ACC112 (cell line): Measurements from ENCODE around the gene GFRA1.

Experiments
- H2AFZ ChIP-seq: fragments of 200-600 bp; sonication (generic); one replicate; pipeline ENCODE4 v1.6.0; 2017; ENCODE audit warnings: antibody characterized with exemption, low read length; ENCODE audit not compliant: unreplicated experiment
- H3K27ac ChIP-seq: fragments of 200-600 bp; sonication (generic); 2 replicates; pipeline ENCODE4 v1.5.1; 2014; ENCODE audit warnings: low read depth, mild to moderate bottlenecking, antibody characterized with exemption, low read length, moderate library complexity
- H3K27me3 ChIP-seq: fragments of 200-600 bp; sonication (generic); 2 replicates; pipeline ENCODE4 v1.6.1; 2014; ENCODE audit warnings: mild to moderate bottlenecking, antibody characterized with exemption, low read length, moderate library complexity, mixed read lengths; ENCODE audit not compliant: insufficient read depth
- H3K36me3 ChIP-seq: fragments of 200-600 bp; sonication (generic); 2 replicates; pipeline ENCODE4 v1.6.1; 2016; ENCODE audit warnings: mild to moderate bottlenecking, antibody characterized with exemption, low read length, moderate library complexity, mixed read lengths; ENCODE audit not compliant: insufficient read depth
- H3K4me1 ChIP-seq: fragments of 200-600 bp; sonication (generic); one replicate; pipeline ENCODE4 v1.6.1; 2016; ENCODE audit warnings: low read length, mixed read lengths; ENCODE audit not compliant: insufficient read depth, unreplicated experiment, control insufficient read depth
- H3K4me3 ChIP-seq: fragments of 200-600 bp; sonication (generic); 2 replicates; pipeline ENCODE4 v1.5.1; 2014; ENCODE audit warnings: mild to moderate bottlenecking, low read depth, low read length
- H3K79me2 ChIP-seq: fragments of 200-600 bp; sonication (generic); one replicate; pipeline ENCODE4 v1.6.0; 2016; ENCODE audit warnings: low read length; ENCODE audit not compliant: control insufficient read depth, unreplicated experiment, insufficient read depth

Gene GFRA1

DNA sequence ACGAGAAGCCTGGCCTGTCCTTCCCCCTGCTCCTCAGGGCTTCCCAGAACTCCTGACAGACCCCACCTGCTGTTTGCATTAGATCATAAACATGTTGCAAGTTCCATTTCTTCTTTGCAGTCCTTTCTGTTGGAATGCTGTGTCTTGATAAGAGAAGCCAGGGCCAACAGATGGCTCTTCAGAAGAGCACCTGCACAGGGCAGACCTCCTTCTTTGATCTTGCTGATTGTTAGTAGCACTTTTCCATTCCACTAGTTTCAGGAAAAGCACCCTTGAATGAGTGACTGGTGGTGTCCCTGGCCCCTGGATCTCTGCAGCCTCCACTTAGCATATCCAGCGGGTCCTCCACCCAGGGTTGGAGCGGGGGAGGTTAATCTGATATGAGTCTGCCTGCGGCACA is 243.2 kb downstream of the GFRA1 start:
- H3K4me1 ChIP-seq: no peaks in the 10 kb centered on the region
- H3K27me3 ChIP-seq: no peaks in the 10 kb centered on the region
- no peak overlapping the region for H3K4me3 ChIP-seq
- no peaks in the 10 kb centered on the region for H3K79me2 ChIP-seq
- H2AFZ ChIP-seq: no peak overlapping the region
- no peak overlapping the region for H3K27ac ChIP-seq
- no peaks in the 10 kb centered on the region for H3K36me3 ChIP-seq

DNA sequence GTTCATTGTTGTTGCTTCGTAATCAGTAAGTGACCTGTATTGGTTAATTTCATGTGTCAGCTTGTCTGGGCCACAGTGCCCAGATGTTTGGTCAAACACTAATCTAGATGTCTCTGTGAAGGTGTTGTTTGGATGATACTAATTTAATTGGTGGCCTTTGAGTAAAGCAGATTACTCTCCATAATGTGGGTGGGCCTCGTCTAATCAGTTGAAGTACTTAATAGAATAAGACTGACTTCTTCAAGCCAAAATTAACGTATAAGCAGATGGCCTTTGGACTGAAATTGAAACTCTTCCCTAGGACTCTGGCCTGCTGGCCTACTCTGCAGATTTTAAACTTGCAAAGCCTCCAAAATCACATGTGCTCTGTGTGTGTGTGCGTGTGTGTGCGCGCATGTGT is 245.7 kb downstream of the GFRA1 start:
- Histone ChIP-seq H3K4me1 (no peaks in the 10 kb centered on the region), H3K27me3 (no peaks in the 10 kb centered on the region), H3K79me2 (no peaks in the 10 kb centered on the region), H3K36me3 (no peaks in the 10 kb centered on the region), H2AFZ (no peak overlapping the region), H3K4me3 (no peak overlapping the region), H3K27ac (no peak overlapping the region)

DNA sequence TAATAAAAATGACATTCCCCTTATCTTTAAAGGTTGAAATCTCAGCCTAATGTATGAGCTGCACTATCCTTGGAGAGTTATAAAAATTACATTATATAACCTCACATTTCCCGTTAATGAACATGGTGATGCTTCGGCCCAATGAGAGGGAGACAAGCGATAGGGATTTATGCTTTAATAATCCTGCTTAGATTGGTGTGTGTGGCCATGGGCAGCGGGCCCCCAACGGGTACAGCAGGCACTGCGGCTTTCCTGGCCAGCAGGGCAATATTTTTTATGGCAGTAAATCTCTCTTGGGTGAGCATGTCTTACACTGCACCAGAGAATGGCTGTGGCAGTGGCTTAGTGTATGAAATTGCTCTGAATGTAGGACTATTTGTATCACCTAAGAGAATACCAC is 246.3 kb downstream of the GFRA1 start:
- Histone ChIP-seq H2AFZ (no peak overlapping the region), H3K36me3 (no peaks in the 10 kb centered on the region), H3K27me3 (no peaks in the 10 kb centered on the region), H3K4me3 (no peak overlapping the region), H3K4me1 (no peaks in the 10 kb centered on the region), H3K79me2 (no peaks in the 10 kb centered on the region), H3K27ac (no peak overlapping the region)

DNA sequence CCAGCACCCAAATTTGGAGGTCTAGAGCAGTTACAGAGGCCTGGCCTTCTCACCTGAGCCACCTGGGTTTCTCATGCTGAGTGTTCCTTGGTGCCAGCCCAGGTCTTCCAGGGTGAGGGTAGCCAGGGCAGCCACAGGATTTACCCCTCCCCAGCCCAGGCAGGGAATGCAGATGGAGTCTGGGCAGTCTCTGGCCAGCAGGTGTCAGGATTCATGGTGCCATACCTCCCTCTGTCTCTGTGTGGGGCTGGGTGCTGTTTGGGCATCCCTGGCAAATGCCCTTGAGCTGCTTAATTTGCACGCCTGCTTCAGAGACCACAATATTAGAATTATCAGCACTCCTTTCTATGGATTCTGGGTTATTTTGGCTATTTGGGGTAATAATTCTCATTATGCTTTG is 246.7 kb downstream of the GFRA1 start:
- Histone ChIP-seq H3K79me2 (no peaks in the 10 kb centered on the region), H2AFZ (no peak overlapping the region), H3K4me1 (no peaks in the 10 kb centered on the region), H3K27ac (no peak overlapping the region), H3K36me3 (no peaks in the 10 kb centered on the region), H3K4me3 (no peak overlapping the region), H3K27me3 (no peaks in the 10 kb centered on the region)

DNA sequence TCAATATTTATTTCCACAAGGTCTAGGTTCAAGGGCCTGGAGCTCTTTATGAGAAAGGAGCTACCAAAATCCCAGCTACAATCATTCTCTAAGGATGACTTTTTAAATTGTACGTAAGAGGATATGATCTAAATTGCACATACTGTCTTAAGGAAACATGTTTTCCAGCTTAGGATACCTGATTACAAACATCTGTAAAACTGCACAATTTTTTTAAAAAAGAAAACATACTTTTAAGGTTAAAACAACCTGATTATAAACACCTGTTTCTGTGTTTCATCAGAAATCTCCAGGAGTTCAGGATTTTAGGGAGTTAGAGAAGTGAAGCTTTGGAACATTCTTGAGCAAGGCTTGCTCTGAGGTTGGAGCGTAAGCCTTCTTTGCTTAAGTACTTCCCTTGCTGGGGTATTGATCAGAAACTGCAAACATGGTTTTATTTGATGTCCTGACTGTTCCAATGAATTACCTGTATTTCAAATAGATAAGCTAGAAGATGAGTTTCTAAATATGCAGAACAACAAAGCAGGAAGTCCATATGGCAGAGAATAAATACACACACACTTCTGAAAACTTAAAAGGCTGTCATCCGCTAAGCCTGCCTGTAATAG is 248.6 kb downstream of the GFRA1 start:
- Histone ChIP-seq H3K36me3 (no peaks in the 10 kb centered on the region), H3K4me1 (no peaks in the 10 kb centered on the region), H3K4me3 (no peak overlapping the region), H2AFZ (no peak overlapping the region), H3K79me2 (no peaks in the 10 kb centered on the region), H3K27me3 (no peaks in the 10 kb centered on the region), H3K27ac (no peak overlapping the region)

DNA sequence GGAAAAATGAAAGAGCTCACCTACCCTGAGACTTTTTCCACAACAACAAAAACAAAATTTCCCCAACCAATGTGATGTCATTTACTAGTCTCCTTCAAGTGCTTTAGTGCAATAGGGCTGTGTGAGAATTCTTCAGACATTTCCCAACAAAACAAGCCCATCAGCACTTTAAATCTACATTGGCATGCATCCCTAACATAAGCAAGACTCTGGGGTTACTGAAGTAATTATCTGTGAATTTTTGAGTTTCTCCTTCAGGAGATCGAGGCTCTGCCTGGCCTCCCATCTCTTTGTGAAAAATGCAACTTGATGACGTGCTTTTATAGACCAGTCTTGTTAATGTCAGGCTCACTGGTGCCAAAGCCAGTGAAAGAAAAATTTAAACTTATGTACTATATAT is 255.6 kb downstream of the GFRA1 start:
- no peak overlapping the region for H3K27ac ChIP-seq
- H3K79me2 ChIP-seq: no peaks in the 10 kb centered on the region
- H2AFZ ChIP-seq: no peak overlapping the region
- H3K27me3 ChIP-seq: no peaks in the 10 kb centered on the region
- H3K36me3 ChIP-seq: no peaks in the 10 kb centered on the region
- H3K4me3 ChIP-seq: no peak overlapping the region
- no peaks in the 10 kb centered on the region for H3K4me1 ChIP-seq

DNA sequence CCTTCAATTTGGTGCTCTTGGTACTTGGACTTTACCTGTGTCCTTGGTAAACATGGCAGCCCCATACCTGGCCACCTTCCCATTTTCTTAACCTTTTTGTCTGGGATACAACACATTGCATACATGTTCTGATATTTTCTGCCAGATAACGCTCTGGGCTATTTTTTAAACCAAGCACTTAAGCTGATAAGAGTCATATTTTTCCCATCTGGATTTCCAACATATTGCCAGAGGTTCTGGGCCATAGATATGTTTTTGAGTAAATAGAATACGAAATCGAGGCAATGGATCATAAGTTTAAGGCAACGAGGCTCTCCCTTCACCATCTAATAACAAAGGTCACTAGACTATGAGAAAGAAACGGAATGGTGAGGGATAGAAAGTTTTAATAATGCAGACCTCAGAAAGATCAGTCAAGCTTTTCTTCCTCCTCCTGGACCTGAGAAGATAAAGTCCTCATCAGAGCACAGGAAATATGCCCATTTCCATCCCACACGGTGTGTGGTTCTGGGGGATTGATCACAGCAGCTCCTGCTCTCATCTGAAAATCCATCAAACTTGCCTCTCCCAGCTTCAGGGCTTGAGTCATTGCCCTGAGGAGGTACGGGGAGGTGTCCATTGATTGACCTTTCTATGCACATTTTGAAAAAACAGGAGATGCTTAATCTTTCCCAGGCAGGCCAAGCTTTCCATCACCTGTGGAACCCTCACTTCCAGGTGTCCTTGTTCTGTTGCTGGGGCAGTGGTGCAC is 257.2 kb downstream of the GFRA1 start:
- Histone ChIP-seq H3K4me3 (no peak overlapping the region), H3K27me3 (no peaks in the 10 kb centered on the region), H2AFZ (no peak overlapping the region), H3K4me1 (no peaks in the 10 kb centered on the region), H3K79me2 (no peaks in the 10 kb centered on the region), H3K36me3 (no peaks in the 10 kb centered on the region), H3K27ac (no peak overlapping the region)

DNA sequence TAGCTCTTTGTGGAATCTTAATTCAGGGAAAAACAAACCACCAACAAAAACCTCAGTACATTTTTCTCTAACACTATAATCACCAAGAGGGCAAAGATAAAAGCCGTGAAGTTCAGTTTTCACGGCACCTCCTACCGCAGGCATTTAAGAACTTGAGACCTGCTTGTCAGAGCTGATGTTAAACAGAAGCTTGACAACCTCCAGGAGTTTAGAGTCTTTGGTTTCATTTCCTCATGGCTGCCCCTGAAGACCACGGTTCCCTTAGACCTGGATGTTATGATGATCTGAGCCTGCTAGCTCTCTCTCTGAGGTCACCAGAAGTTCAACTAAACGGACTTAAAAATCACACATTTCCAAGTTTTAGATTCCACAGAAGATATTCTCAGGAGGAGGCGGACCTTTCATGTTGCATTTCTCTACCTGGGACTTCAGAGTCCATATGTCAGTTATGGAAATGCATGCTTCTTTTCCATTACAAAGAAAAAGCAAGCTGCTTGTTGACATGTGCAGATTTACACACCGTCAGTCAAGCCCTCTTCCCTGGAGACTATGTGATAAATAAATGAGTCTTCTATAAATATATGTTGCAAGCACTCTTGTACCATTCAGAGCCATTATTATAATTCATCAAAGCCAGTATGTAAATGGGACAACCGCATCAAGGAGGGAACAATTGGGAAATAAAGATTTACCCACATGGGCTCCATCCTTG is 258.0 kb downstream of the GFRA1 start:
- Histone ChIP-seq H3K4me3 (no peak overlapping the region), H3K27ac (no peak overlapping the region), H3K36me3 (no peaks in the 10 kb centered on the region), H3K27me3 (no peaks in the 10 kb centered on the region), H3K4me1 (no peaks in the 10 kb centered on the region), H3K79me2 (no peaks in the 10 kb centered on the region), H2AFZ (no peak overlapping the region)

DNA sequence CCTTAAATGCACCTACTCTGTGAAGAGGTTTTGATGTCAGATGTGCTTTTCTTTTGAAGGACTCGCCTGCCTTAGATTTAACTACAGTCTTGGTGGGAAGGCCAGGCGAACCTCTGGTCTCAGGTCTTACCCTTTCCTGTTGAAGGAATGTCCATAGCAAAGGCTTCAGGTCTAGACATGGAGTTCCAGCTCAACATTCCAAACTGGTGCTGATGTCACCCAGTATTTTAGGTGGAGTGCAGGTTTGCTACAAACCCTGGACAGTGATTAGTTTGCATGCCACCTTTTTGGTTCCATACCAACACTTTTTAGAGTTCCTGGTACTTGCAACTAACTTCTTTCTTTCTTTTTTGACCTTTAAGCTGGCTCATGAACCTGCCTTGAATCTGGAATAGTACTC is 258.7 kb downstream of the GFRA1 start:
- Histone ChIP-seq H3K4me1 (no peaks in the 10 kb centered on the region), H3K27ac (no peak overlapping the region), H3K27me3 (no peaks in the 10 kb centered on the region), H3K79me2 (no peaks in the 10 kb centered on the region), H3K4me3 (no peak overlapping the region), H3K36me3 (no peaks in the 10 kb centered on the region), H2AFZ (no peak overlapping the region)

DNA sequence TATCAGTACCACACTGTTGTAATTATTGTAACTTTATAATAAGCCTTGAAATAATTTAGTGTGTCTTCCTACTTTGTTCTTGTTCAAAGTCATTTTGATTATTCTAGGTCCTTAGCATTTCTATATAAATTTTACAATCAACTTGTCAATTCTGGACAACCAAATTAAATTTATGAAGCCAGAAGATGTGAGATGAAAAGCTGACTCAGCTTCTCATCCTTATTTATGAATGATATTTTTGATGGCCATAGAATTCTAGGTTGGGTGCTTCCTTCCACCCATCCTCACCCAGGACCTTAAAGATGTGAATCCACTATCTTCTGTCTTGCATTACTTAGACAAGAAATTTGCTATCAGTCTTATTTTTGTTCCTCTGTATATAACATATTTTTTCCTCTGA is 261.1 kb downstream of the GFRA1 start:
- no peaks in the 10 kb centered on the region for H3K4me1 ChIP-seq
- H3K4me3 ChIP-seq: no peak overlapping the region
- H2AFZ ChIP-seq: no peak overlapping the region
- peaks cover 5% of the 10 kb centered on the region; the same call in 1 of the 2 replicates for H3K27me3 ChIP-seq
- H3K79me2 ChIP-seq: no peaks in the 10 kb centered on the region
- H3K36me3 ChIP-seq: no peaks in the 10 kb centered on the region
- no peak overlapping the region for H3K27ac ChIP-seq
